H1 (cell line): ENCODE results near the gene ABCG1. TPM values are rescaled to one million over a fixed set of nuclear protein-coding genes. Genes with fewer than 3 reads are reported as not detected.

Experiments used
- CEBPB ChIP-seq: IDR thresholded peaks from 2 replicates; pipeline ENCODE4 v1.6.1; 2012; ENCODE audit warnings: low read depth, low read length
- E2F6 ChIP-seq: IDR thresholded peaks from 2 replicates; pipeline ENCODE4 v1.6.1; 2012; ENCODE audit warnings: inconsistent platforms
- HDAC6 ChIP-seq: IDR thresholded peaks from one replicate; pipeline ENCODE4 v1.7.1; 2012; ENCODE audit warnings: low read depth, mild to moderate bottlenecking, inconsistent platforms, low read length, moderate library complexity
- PHF8 ChIP-seq: fragments of 200-600 bp; sonication (generic); conservative IDR thresholded peaks from 2 replicates; pipeline ENCODE4 v1.7.1; 2012; ENCODE audit warnings: low read depth, mild to moderate bottlenecking, inconsistent platforms, low read length, moderate library complexity
- SAP30 ChIP-seq: fragments of 300-600 bp; sonication (generic); IDR thresholded peaks from 2 replicates; pipeline ENCODE4 v1.7.1; 2012; ENCODE audit warnings: low read length, moderate library complexity, mild to moderate bottlenecking, inconsistent platforms; ENCODE audit not compliant: insufficient read depth, insufficient replicate concordance
- SIX5 ChIP-seq: IDR thresholded peaks from 2 replicates; pipeline ENCODE4 v1.6.1; 2011; ENCODE audit warnings: mild to moderate bottlenecking, low read depth, low read length
- polyA plus RNA-seq, 7 experiments: library from polyadenylated mRNA; depleted of rRNA in 3 of 7; stranded (reverse) in 5 of 7; unstranded in 2 of 7; fragments of >200 nt in 5 of 7; fragments of 200-250 nt in 2 of 7; gene quantifications; 1 replicate in 5 of 7; 2 replicates in 1 of 7; 4 replicates in 1 of 7; pipeline versions ENCODE4 v1.2.1 to v1.2.3, GENCODE V29; 2011 to 2013; ENCODE audit warnings: missing spikeins in 2 of 7, mixed read lengths in 2 of 7
- total RNA-seq: library from RNA; stranded (reverse); fragmentation: NEBNext Ultra II Directional; extraction: Animal tissue kit (Norgen Biotek cat#: 25700); gene quantifications from 2 replicates; pipeline ENCODE4 v1.2.1, GENCODE V29; 2021

The ABCG1 gene
- total and polyA plus RNA-seq, 2 of the 8 experiments (the other 6 are each of a cell fraction or from before 2014, with no cell fraction given) = 2.1 to 4.0 TPM

- TF ChIP-seq HDAC6 (no peak), SAP30 (no peak), SIX5 (no peak), CEBPB (no peak), E2F6 (no peak), PHF8 (no peak)
- TF ChIP-seq, all 59 proteins: peak for 0
Measured at GRCh38 chr21:42193131-42193671, 25.7 kb upstream of the ABCG1 start (continued).
